VCaP (cell line): ENCODE results near the gene TEX11.
"Not testable (repeated sequence)": the region's sequence is repeated elsewhere in the genome, so short reads cannot be mapped to it uniquely, and the experiment has no call there.

Experiments used
- H3K27ac ChIP-seq: fragments of 450-650 bp; 2 replicates; pipeline ENCODE4 v1.5.1; 2017
- CTCF ChIP-seq: fragments of 450-650 bp; conservative IDR thresholded peaks from 2 replicates; pipeline ENCODE4 v1.5.1; 2017; ENCODE audit warnings: mild to moderate bottlenecking, moderate library complexity

The TEX11 gene

GRCh38 chrX:70901465-70901864 lies 7.0 kb downstream of the TEX11 start:
- TF ChIP-seq CTCF = no peak
- H3K27ac ChIP-seq = no peak overlapping the region

GRCh38 chrX:70890441-70890840 lies 18.1 kb downstream of the TEX11 start:
- not testable (repeated sequence) for H3K27ac ChIP-seq

GRCh38 chrX:70878902-70879301 lies 29.6 kb downstream of the TEX11 start:
- H3K27ac ChIP-seq = no peak overlapping the region
- TF ChIP-seq CTCF = no peak

- no peak overlapping the region for H3K27ac ChIP-seq
- TF ChIP-seq CTCF = no peak
Measured at GRCh38 chrX:70852294-70852693, 56.2 kb downstream of the TEX11 start.

GRCh38 chrX:70844081-70844480 lies 64.4 kb downstream of the TEX11 start:
- H3K27ac ChIP-seq = not testable (repeated sequence)

GRCh38 chrX:70843620-70844019 lies 64.9 kb downstream of the TEX11 start:
- not testable (repeated sequence) for H3K27ac ChIP-seq

- no peak overlapping the region for H3K27ac ChIP-seq
- no peak for TF ChIP-seq CTCF
Measured at GRCh38 chrX:70834589-70834988, 73.9 kb downstream of the TEX11 start.

GRCh38 chrX:70826715-70827114 lies 81.8 kb downstream of the TEX11 start:
- H3K27ac ChIP-seq = no peak overlapping the region
- no peak for TF ChIP-seq CTCF

GRCh38 chrX:70825366-70825765 lies 83.1 kb downstream of the TEX11 start:
- no peak for TF ChIP-seq CTCF
- H3K27ac ChIP-seq = no peak overlapping the region
